NT2/D1 (cell line): ENCODE data around the gene KAZN.

ENCODE experiments used
- SUZ12 ChIP-seq: IDR thresholded peaks from 2 replicates; pipeline ENCODE4 v1.6.1; 2011; ENCODE audit not compliant: insufficient read length, insufficient read depth; ENCODE audit errors: extremely low read depth
- YY1 ChIP-seq: IDR thresholded peaks from 2 replicates; pipeline ENCODE4 v1.6.1; 2011; ENCODE audit not compliant: insufficient read length, insufficient read depth
- ZNF274 ChIP-seq: IDR thresholded peaks from 2 replicates; pipeline ENCODE4 v1.6.1; 2011; ENCODE audit warnings: mild to moderate bottlenecking, low read depth, low read length

DNA sequence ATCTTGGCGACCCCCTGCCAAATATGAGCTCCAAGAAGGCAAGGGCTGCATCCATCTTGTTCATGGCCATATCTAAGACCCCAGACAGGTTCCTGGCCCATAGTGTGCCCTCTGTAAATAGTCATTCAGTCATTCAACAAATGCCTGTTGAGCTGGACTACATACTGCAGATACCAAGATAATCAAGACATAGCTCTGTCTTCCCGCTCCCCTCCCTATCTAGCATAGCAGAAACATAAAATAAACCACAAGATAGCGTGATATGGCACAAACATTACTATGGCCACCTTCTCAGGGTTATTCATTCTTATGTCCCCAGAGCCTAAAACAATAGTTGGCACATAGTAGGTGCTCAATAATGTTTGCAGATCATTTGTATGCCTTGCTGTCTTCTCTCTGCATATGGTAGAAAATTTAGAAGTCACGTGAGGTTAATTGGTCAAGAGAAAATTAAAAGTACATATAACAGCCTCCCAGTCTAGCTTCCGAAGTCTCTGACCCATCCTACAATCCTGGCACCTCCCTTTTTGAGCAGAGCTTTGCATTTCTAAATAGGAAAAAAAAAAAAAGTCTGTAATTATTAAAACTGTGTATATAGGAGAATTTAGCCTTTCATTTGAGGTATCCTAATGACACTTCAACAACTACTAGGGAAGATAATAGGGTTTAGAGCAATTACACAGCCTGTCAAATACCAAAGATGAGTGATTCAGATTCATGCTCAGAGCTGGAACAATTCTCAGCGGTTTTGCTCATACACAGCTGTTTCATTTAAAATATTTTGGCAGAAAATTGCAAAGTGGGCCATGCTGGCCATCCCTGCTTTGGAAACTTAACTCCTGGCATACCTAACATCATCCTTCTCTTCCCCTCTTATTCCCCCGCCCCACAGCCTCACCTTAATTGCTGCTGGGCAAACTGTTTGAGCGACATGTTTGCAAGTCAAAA is 219.0 kb downstream of the KAZN start:
- TF ChIP-seq YY1: no peak
- TF ChIP-seq ZNF274: no peak
- TF ChIP-seq SUZ12: no peak
